Measurements from ENCODE around the gene SFMBT2. TPM values are rescaled to one million over a fixed set of nuclear protein-coding genes. Genes with fewer than 3 reads are reported as not detected.
A peak's percentile ranks its signal among the peaks of the same experiment; 100 is the strongest.

SFMBT2 gene
- total RNA-seq, 3 donors from 2014 or later (not counting 1 experiment from before 2014, with no cell fraction given): 50.4 to 70.4 (median 52.2) TPM

- Histone ChIP-seq H3K9me3 (ENCODE audit: control insufficient read depth, insufficient read depth, low read length) (no peaks in the 10 kb centered on the region), H3K4me3 (ENCODE audit: low read length) (no peak overlapping the region), H3K27ac (ENCODE audit: low read length) (no peak overlapping the region), H3K27me3 (ENCODE audit: control insufficient read depth, insufficient read depth, low read length) (no peaks in the 10 kb centered on the region), H3K36me3 (ENCODE audit: control insufficient read depth, insufficient read depth, low read length) (peaks cover 12% of the 10 kb centered on the region), H3K4me1 (ENCODE audit: control insufficient read depth, insufficient read depth, low read length) (peaks cover 19% of the 10 kb centered on the region)
- intact Hi-C loops (cut with micrococcal nuclease): no loop called here
- Mint-ChIP-seq H3K27ac (peak overlapping the region; percentile 17 to 71), H3K9me3 (no peaks in the 10 kb centered on the region), H3K4me3 (no peak overlapping the region), H3K4me1 (peaks cover 77 to 78% of the 10 kb centered on the region in 2 donors), H3K27me3 (ENCODE audit: low read depth in 2 of 2) (no peaks in the 10 kb centered on the region), H3K36me3 (peaks cover 8% of the 10 kb centered on the region)
- no peak for ATAC-seq
- TF ChIP-seq, protein P1, sequence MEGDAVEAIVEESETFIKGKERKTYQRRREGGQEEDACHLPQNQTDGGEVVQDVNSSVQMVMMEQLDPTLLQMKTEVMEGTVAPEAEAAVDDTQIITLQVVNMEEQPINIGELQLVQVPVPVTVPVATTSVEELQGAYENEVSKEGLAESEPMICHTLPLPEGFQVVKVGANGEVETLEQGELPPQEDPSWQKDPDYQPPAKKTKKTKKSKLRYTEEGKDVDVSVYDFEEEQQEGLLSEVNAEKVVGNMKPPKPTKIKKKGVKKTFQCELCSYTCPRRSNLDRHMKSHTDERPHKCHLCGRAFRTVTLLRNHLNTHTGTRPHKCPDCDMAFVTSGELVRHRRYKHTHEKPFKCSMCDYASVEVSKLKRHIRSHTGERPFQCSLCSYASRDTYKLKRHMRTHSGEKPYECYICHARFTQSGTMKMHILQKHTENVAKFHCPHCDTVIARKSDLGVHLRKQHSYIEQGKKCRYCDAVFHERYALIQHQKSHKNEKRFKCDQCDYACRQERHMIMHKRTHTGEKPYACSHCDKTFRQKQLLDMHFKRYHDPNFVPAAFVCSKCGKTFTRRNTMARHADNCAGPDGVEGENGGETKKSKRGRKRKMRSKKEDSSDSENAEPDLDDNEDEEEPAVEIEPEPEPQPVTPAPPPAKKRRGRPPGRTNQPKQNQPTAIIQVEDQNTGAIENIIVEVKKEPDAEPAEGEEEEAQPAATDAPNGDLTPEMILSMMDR (IDR thresholded peaks at IDR 0.05): no peak
- DNase-seq: no peak
- 80% methylated on average over 6 of the region's 7 CpGs for WGBS (ENCODE audit: insufficient coverage)
Measured at GRCh38 chr10:7385114-7385513, 25.7 kb downstream of the SFMBT2 start.

DNA sequence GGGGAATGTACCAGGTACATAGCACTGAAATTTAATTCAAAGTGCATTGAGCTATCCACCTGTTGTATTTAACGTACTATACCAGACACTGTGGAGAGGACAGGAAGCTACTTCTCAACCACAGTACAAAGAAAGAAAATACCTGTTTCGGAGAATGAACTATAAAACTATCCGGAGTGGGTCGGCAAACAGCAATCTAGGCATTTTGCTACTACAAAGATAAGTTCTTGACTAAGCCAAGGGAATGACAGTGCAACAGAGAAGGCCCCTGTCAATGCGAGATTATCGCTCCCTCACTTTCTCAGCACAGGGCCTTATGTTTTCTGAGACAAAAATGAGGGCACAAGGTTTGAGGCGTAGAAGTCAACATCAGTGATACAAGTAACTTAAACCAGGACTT is 27.4 kb downstream of the SFMBT2 start:
- WGBS (ENCODE audit: insufficient coverage): 64% methylated on average over 7 of the region's 7 CpGs
- intact Hi-C loops (cut with micrococcal nuclease): no loop called here
- Histone ChIP-seq H3K4me1 (ENCODE audit: control insufficient read depth, insufficient read depth, low read length) (peaks cover 18% of the 10 kb centered on the region), H3K27me3 (ENCODE audit: control insufficient read depth, insufficient read depth, low read length) (no peaks in the 10 kb centered on the region), H3K36me3 (ENCODE audit: control insufficient read depth, insufficient read depth, low read length) (peaks cover 20% of the 10 kb centered on the region), H3K4me3 (ENCODE audit: low read length) (no peak overlapping the region), H3K9me3 (ENCODE audit: control insufficient read depth, insufficient read depth, low read length) (no peaks in the 10 kb centered on the region), H3K27ac (ENCODE audit: low read length) (no peak overlapping the region)
- DNase-seq (peak in 1 of 2 donors; percentile 26), ATAC-seq (peak in 1 of 3 donors; percentile 40)
- Mint-ChIP-seq H3K27me3 (ENCODE audit: low read depth in 2 of 2) (no peaks in the 10 kb centered on the region), H3K27ac (peak overlapping the region; percentile 51 to 77), H3K4me3 (peak overlapping the region; percentile 51), H3K4me1 (peaks cover 73 to 74% of the 10 kb centered on the region in 2 donors), H3K36me3 (peaks cover 8% of the 10 kb centered on the region), H3K9me3 (no peaks in the 10 kb centered on the region)
- TF ChIP-seq, protein P1 (IDR thresholded peaks at IDR 0.05): no peak

GRCh38 chr10:7380704-7381241 is 30.1 kb downstream of the SFMBT2 start:
- H3K36me3 ChIP-seq (ENCODE audit: control insufficient read depth, insufficient read depth, low read length): peaks cover 24% of the 10 kb centered on the region
- TF ChIP-seq, protein P1 (IDR thresholded peaks at IDR 0.05): no peak
- peaks cover 56 to 67% of the 10 kb centered on the region in 2 donors for H3K4me1 Mint-ChIP-seq
- intact Hi-C loops (cut with micrococcal nuclease): no loop called here
- ATAC-seq: no peak
- peak overlapping the region; percentile 71 to 85 for H3K27ac Mint-ChIP-seq
- peaks cover 8% of the 10 kb centered on the region for H3K36me3 Mint-ChIP-seq
- no peaks in the 10 kb centered on the region for H3K27me3 Mint-ChIP-seq (ENCODE audit: low read depth in 2 of 2)
- H3K9me3 ChIP-seq (ENCODE audit: control insufficient read depth, insufficient read depth, low read length): no peaks in the 10 kb centered on the region
- H3K27me3 ChIP-seq (ENCODE audit: control insufficient read depth, insufficient read depth, low read length): no peaks in the 10 kb centered on the region
- WGBS (ENCODE audit: insufficient coverage): 97% methylated on average over 5 of the region's 5 CpGs
- no peak for DNase-seq
- no peaks in the 10 kb centered on the region for H3K9me3 Mint-ChIP-seq
- H3K4me3 Mint-ChIP-seq: no peak overlapping the region
- peaks cover 16% of the 10 kb centered on the region for H3K4me1 ChIP-seq (ENCODE audit: control insufficient read depth, insufficient read depth, low read length)
- H3K4me3 ChIP-seq (ENCODE audit: low read length): no peak overlapping the region
- no peak overlapping the region for H3K27ac ChIP-seq (ENCODE audit: low read length)

All from natural killer cell (primary cell).